ENCODE measurements around the gene DGKG.

DGKG gene

DNA sequence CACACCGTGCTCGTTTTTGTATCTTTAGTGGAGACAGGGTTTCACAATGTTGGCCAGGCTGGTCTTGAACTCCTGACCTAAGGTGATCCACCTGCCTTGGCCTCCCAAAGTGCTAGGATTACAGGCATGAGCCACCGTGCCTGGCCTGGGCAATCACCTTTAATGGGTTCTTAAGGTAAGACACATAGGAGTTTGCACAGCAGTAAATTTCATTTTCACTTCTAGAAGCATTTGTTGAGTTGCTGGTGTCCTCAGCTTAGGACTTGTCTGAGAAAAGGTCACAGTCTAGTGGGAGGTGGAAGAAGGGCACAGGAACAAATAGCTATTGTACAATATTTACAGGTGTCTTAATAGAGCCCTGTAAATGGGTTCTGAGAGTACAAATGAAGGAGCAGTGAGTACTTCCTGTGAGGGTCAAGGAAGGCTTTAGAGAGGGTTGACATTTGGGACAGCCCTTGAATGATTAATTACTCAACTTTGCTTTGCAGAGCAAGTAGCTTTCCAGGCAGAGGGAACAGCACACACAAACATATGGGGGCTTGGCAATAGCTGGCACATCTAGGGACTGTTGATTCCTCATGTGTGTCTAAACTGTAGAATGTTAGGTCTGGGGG is 244.4 kb downstream of the DGKG start:
- Histone ChIP-seq H3K27me3 (ENCODE audit: control insufficient read depth in 2 of 2, insufficient read depth in 2 of 2, low read length in 2 of 2) (peaks cover 11 to 13% of the 10 kb centered on the region in 2 donors), H3K4me1 (ENCODE audit: control insufficient read depth in 2 of 2, insufficient read depth in 2 of 2, low read length in 2 of 2) (no peaks in the 10 kb centered on the region)

DNA sequence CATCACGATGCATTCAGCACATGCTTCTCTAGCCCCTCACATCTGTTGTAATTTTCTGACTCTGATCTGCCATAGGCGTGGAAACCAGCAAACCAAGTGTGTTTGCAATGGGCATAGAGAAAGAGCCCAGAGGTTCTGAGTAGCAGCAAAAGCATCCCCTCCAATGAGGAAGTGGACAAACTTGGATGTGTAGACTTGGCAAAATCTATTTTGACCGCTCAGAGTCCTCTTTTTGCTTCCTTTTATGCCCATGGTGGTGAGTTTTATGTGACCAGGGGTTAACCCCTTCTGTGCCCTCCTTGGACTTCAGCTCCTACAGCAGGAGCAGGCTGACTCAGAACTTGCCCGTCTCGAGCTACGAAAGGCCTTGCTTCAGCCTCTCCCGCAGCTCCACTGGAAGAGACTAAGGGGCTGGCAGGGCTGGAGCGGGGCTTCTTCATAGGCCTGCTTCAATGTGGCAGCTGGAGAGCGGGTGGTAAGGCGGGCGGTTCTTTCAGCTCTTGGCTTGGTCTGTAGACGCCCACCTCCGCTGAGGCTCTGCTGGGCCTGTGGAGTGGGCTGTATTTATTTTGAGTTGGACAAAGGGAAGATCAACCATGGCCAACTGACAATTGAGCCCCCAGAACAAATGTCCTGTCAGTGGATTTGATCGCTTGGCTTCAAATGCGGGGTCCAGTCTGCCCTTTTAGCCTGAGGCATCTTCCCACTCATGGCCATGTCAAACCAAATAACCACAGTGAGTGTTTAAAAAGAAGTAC is 246.6 kb downstream of the DGKG start:
- Histone ChIP-seq H3K9ac (ENCODE audit: low read depth in 1 of 2, low read length in 2 of 2) (no peak overlapping the region), H3K4me1 (ENCODE audit: control insufficient read depth in 2 of 2, insufficient read depth in 2 of 2, low read length in 2 of 2) (peaks cover 2 to 8% of the 10 kb centered on the region in 2 donors), H3K9me3 (ENCODE audit: control insufficient read depth in 2 of 2, low read length in 2 of 2) (no peaks in the 10 kb centered on the region), H3K27ac (ENCODE audit: low read depth in 2 of 2, low read length in 2 of 2) (no peak overlapping the region), H3K4me3 (ENCODE audit: low read length in 2 of 2) (no peak overlapping the region), H3K27me3 (ENCODE audit: control insufficient read depth in 2 of 2, insufficient read depth in 2 of 2, low read length in 2 of 2) (peaks cover 31 to 34% of the 10 kb centered on the region in 2 donors), H3K36me3 (ENCODE audit: control insufficient read depth in 2 of 2, insufficient read depth in 2 of 2, low read length in 2 of 2) (no peaks in the 10 kb centered on the region)

More for the DNA sequence above, 244.4 kb downstream of the DGKG start:
- H3K4me3 ChIP-seq (ENCODE audit: low read length in 2 of 2): no peak overlapping the region
- no peaks in the 10 kb centered on the region for H3K36me3 ChIP-seq (ENCODE audit: control insufficient read depth in 2 of 2, insufficient read depth in 2 of 2, low read length in 2 of 2)
- no peak overlapping the region for H3K9ac ChIP-seq (ENCODE audit: low read depth in 1 of 2, low read length in 2 of 2)
- H3K27ac ChIP-seq (ENCODE audit: low read depth in 2 of 2, low read length in 2 of 2): no peak overlapping the region
- H3K9me3 ChIP-seq (ENCODE audit: control insufficient read depth in 2 of 2, low read length in 2 of 2): no peaks in the 10 kb centered on the region

DNA sequence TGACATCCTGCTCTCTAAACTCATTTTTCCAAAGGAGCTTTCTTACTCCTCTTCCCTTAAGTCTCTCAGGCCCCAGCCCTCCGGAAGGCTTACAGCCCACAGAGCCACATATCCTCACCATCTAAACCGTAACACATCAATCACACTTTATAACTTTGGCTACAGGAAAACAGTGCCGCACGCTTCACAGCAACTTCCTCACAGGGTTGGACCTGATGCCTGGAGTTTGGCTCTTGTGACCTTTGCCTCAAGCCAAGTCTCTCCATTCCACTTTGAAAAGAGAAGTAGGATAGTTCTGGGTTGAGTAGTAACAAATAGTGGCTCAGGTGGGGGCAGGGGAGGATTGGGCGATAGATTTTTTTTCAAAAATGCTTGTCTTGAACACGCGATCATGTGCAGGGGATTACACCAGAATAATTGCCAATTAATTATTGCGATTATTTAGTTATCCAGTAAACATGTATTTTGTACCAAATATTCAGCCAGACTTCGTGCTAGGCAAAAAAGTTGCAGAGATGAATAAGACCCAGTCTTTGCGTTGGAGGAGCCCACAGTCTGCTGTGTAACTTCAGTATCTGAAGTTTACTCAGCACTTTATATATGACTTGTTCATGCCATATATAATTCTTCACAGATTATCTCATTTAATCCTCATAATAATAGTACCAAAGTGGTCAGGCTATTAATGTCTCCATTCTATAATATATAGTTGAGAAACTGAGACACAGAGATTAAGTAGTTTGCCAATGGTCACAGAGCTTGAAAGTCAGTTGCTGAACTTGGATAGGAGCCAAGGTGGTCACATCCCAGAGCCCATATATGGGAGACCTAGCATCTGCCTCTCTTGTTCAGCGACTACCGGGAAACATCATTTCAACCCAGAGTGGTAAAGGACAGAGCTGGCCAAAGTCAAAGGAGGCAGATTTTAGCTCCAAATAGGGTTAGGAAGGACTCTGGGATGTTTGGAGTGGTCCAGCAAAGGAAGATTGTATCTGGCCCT is 250.8 kb downstream of the DGKG start:
- no peaks in the 10 kb centered on the region for H3K9me3 ChIP-seq (ENCODE audit: control insufficient read depth in 2 of 2, low read length in 2 of 2)
- peaks cover 40 to 44% of the 10 kb centered on the region in 2 donors for H3K27me3 ChIP-seq (ENCODE audit: control insufficient read depth in 2 of 2, insufficient read depth in 2 of 2, low read length in 2 of 2)
- H3K4me3 ChIP-seq (ENCODE audit: low read length in 2 of 2): no peak overlapping the region
- peaks cover 20 to 30% of the 10 kb centered on the region in 2 donors for H3K4me1 ChIP-seq (ENCODE audit: control insufficient read depth in 2 of 2, insufficient read depth in 2 of 2, low read length in 2 of 2)
- H3K36me3 ChIP-seq (ENCODE audit: control insufficient read depth in 2 of 2, insufficient read depth in 2 of 2, low read length in 2 of 2): no peaks in the 10 kb centered on the region
- H3K27ac ChIP-seq (ENCODE audit: low read depth in 2 of 2, low read length in 2 of 2): no peak overlapping the region
- H3K9ac ChIP-seq (ENCODE audit: low read depth in 1 of 2, low read length in 2 of 2): no peak overlapping the region

DNA sequence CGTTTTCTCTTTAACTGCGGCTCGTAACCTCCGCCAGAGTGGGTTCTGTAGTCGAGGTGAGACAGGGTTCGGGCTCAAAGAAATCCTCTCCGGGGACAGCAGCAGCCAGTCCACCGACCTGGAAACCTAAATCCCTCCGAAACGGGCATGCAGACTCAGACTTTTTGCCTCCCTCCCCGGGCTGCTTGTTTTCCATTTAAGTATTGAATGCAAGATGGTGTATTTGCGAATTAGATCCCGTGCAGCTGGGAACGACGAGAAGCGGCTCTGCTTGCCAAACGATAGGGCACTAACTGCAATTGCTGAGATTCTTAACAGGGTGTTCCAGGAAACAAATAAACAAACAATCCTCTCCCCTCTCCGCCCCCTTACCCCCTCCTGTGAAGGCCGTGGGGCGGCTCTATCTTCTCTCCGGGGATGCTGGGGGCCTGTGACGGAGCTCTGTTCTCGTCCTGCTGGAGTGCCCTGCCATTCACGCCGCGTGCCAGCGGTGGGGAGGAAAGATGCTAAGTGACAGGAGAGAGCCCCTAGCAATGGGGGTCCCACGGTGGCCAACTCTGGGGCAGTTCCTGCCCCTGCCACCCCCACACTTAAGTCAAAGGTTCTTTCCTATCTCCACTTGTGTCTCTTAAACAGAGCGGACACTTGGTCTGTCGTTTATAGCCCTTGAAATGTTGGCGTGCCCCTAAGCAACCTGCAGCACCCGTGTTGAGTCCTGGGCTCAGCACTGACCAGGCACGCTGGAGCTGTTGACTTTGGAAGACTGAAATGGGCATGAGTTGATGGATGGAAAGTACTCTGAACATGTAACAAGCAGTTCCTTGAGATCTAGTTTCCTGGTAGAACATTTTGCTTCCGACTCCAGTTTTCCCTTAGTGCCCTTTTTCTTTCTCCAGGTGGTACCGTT is 251.9 kb downstream of the DGKG start:
- Histone ChIP-seq H3K27me3 (ENCODE audit: control insufficient read depth in 2 of 2, insufficient read depth in 2 of 2, low read length in 2 of 2) (peaks cover 38 to 48% of the 10 kb centered on the region in 2 donors), H3K27ac (ENCODE audit: low read depth in 2 of 2, low read length in 2 of 2) (peak overlapping the region; percentile 46 to 61), H3K36me3 (ENCODE audit: control insufficient read depth in 2 of 2, insufficient read depth in 2 of 2, low read length in 2 of 2) (no peaks in the 10 kb centered on the region), H3K4me1 (ENCODE audit: control insufficient read depth in 2 of 2, insufficient read depth in 2 of 2, low read length in 2 of 2) (peaks cover 20 to 30% of the 10 kb centered on the region in 2 donors), H3K4me3 (ENCODE audit: low read length in 2 of 2) (peak overlapping the region; percentile 72 to 85), H3K9me3 (ENCODE audit: control insufficient read depth in 2 of 2, low read length in 2 of 2) (no peaks in the 10 kb centered on the region), H3K9ac (ENCODE audit: low read depth in 1 of 2, low read length in 2 of 2) (peak overlapping the region; percentile 39 to 68)

DNA sequence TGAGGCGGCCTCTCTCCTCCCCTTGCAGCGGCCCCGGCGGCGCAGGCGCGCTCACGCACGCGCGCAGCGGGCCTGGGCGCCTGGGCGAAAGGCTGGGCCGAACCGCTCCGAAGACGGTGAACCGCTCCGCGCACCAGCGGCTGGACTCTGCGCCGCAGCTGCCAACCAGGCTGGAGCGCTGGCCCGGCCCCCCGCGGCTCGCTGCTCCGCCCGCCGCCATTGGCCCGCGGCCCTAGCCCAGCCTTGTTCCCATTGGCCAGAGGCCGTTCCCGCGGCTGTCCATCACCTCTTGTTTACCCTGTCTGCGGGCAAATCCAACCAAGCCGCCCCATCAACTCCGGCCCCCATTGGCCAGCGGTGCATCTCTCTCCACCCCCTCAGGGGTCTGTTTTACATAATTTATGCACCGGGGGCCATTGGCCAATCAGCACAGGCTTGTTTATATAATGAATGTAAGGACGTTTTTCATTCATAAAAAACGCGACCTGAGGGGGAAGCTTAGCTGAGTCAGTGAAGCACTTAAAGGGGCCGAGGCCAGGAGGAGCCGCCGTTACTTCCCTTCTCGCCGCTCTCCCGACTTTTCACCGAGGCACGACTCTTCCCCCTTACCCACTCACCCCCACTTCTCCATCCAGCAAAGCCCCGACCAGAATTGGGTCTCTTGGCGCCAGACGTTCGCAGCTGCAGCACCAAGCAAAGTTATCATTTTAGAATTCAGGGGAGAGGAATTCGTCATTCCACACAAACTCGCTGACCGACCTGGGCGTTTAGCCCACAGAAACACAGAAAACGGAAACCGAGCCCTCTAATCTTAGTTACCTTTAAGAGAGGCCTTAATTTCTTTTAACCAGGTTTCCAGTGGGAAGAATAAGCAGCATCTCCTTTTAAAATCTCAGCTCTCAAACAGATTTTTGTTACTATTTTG is 252.8 kb downstream of the DGKG start, which contains the start of gene ETV5:
ETV5 (minus strand) TSS at position 149 of the 925 bp plus-strand sequence. CDS start 3,221 bp downstream, outside the sequence.
- peaks cover 20 to 30% of the 10 kb centered on the region in 2 donors for H3K4me1 ChIP-seq (ENCODE audit: control insufficient read depth in 2 of 2, insufficient read depth in 2 of 2, low read length in 2 of 2)
- peak within 1 kb of the TSS; percentile 49 to 68 for H3K9ac ChIP-seq (ENCODE audit: low read depth in 1 of 2, low read length in 2 of 2)
- H3K27me3 ChIP-seq (ENCODE audit: control insufficient read depth in 2 of 2, insufficient read depth in 2 of 2, low read length in 2 of 2): peaks cover 38 to 46% of the 10 kb centered on the region in 2 donors
- no peaks in the 10 kb centered on the region for H3K9me3 ChIP-seq (ENCODE audit: control insufficient read depth in 2 of 2, low read length in 2 of 2)
- H3K36me3 ChIP-seq (ENCODE audit: control insufficient read depth in 2 of 2, insufficient read depth in 2 of 2, low read length in 2 of 2): no peaks in the 10 kb centered on the region
- H3K27ac ChIP-seq (ENCODE audit: low read depth in 2 of 2, low read length in 2 of 2): peak within 1 kb of the TSS; percentile 61 to 63
- H3K4me3 ChIP-seq (ENCODE audit: low read length in 2 of 2): peak within 1 kb of the TSS; percentile 72 to 85

DNA sequence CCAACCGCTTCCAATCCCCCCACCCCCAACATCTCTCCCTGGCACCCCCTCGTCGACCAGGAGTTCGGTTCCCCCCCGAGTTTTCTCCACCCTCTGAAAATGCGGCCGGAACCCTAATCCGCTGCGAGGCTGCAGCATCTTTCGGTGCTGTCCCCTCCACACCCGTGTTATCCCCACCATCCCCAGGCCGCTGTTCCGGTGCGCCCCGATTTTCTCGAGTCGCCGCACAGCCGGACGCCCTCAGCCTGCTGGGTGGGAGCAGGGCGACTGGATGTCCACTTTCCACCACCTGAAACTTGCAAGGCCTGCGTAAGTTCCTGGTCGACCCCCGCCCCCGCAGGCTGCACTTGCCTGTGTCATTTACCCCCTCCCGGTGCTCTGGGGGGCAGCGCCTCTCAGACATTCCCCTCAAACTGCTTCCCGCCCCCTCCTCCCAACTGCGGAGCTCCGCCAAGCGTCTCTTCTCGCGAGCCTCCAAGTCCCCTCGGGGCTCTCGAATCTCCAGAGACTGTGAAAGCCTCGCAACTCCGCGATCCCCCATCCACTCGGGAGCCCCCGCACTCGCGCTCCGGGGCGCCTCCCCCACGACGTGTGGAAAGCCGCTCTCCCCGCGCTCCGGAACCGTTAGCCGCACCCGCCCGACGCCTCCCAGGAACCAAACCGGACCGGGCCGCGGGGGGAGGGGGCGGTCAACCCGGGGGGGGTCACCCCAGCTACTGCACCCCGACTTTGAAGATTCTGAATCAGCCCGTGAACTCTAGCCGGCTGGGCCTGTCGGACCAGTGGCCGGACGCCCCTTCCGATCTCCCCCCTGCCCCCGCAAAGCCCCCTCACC is 253.7 kb downstream of the DGKG start:
- Histone ChIP-seq H3K4me3 (ENCODE audit: low read length in 2 of 2) (peak overlapping the region; percentile 64 to 85), H3K27ac (ENCODE audit: low read depth in 2 of 2, low read length in 2 of 2) (peak overlapping the region; percentile 61 to 63), H3K9me3 (ENCODE audit: control insufficient read depth in 2 of 2, low read length in 2 of 2) (no peaks in the 10 kb centered on the region), H3K36me3 (ENCODE audit: control insufficient read depth in 2 of 2, insufficient read depth in 2 of 2, low read length in 2 of 2) (no peaks in the 10 kb centered on the region), H3K9ac (ENCODE audit: low read depth in 1 of 2, low read length in 2 of 2) (peak overlapping the region in 1 of 2 donors; percentile 49), H3K27me3 (ENCODE audit: control insufficient read depth in 2 of 2, insufficient read depth in 2 of 2, low read length in 2 of 2) (peaks cover 35 to 41% of the 10 kb centered on the region in 2 donors), H3K4me1 (ENCODE audit: control insufficient read depth in 2 of 2, insufficient read depth in 2 of 2, low read length in 2 of 2) (peaks cover 20 to 30% of the 10 kb centered on the region in 2 donors)

DNA sequence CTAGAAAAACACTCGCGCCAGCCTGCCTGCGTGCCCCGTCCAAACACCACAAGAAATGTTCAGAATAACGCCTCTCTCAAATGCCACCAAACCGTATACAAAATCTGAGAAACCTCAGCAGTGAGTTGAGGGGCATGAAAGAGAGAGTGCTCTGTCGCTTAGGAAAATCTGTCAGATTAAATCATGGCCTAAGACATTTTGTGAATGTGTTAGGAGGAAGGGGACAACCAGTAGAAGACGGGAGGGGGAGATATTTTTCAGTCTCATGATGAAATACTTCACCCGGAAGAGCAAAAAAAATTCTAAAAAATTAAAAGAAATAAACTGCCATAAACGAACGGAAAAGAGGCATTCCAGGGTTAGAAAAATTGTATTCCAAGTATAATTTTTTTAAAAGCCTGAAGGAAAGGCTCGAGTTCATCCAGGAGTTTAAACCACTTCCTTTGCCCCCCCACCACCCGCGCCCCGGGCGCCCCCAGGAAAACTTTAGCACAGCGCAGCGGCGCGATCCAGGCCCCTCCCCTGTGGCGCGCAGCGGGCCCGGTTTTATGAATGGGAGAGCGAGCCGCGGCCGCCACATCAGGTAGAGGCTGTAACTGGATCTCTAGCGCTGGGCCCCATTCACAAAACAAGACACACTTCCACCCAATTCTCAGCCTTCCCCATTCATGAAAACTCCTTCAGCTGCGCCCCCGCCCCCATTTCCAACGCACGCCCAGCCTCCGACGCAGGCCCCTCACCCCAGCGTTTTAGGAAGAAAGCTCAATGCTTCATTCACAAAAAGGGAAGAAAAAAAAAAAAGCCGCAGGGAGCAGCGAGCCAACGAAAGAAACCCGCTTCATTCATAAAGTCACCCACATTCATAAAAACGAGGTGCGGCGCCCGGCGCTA is 254.6 kb downstream of the DGKG start:
- H3K27me3 ChIP-seq (ENCODE audit: control insufficient read depth in 2 of 2, insufficient read depth in 2 of 2, low read length in 2 of 2): peaks cover 31 to 35% of the 10 kb centered on the region in 2 donors
- H3K36me3 ChIP-seq (ENCODE audit: control insufficient read depth in 2 of 2, insufficient read depth in 2 of 2, low read length in 2 of 2): no peaks in the 10 kb centered on the region

More for the DNA sequence above, 254.6 kb downstream of the DGKG start:
- Histone ChIP-seq H3K4me1 (ENCODE audit: control insufficient read depth in 2 of 2, insufficient read depth in 2 of 2, low read length in 2 of 2) (peaks cover 24 to 30% of the 10 kb centered on the region in 2 donors), H3K27ac (ENCODE audit: low read depth in 2 of 2, low read length in 2 of 2) (no peak overlapping the region), H3K4me3 (ENCODE audit: low read length in 2 of 2) (peak overlapping the region in 1 of 2 donors; percentile 85), H3K9me3 (ENCODE audit: control insufficient read depth in 2 of 2, low read length in 2 of 2) (no peaks in the 10 kb centered on the region), H3K9ac (ENCODE audit: low read depth in 1 of 2, low read length in 2 of 2) (no peak overlapping the region)
